Neural cell (in vitro differentiated cells): ENCODE data around the gene SYNJ1.

ENCODE experiments used
- EP300 ChIP-seq: fragments of 450-650 bp; conservative IDR thresholded peaks from 2 replicates; pipeline ENCODE4 v1.6.1; 2014; ENCODE audit warnings: antibody characterized with exemption, mild to moderate bottlenecking, moderate library complexity; ENCODE audit not compliant: poor library complexity, severe bottlenecking
- EZH2 ChIP-seq: fragments of 200-600, 300-800 bp; shearing (Covaris generic), sonication (generic); IDR thresholded peaks from 2 replicates; pipeline ENCODE4 v1.6.1; 2014; ENCODE audit warnings: antibody characterized with exemption, low read length, borderline replicate concordance, mild to moderate bottlenecking; ENCODE audit not compliant: insufficient read depth, poor library complexity, severe bottlenecking
- REST ChIP-seq: IDR thresholded peaks from 2 replicates; pipeline ENCODE4 v1.6.1; 2012; ENCODE audit warnings: borderline replicate concordance
- TAF1 ChIP-seq: IDR thresholded peaks from 2 replicates; pipeline ENCODE4 v1.6.1; 2012; ENCODE audit warnings: low read depth
- TF ChIP-seq, protein P1 (sequence below): fragments of 450-650 bp; IDR thresholded peaks from 2 replicates; pipeline ENCODE4 v1.5.1; 2014; ENCODE audit warnings: antibody characterized with exemption, mild to moderate bottlenecking, moderate library complexity; ENCODE audit not compliant: poor library complexity, severe bottlenecking

- TF ChIP-seq, protein P1, sequence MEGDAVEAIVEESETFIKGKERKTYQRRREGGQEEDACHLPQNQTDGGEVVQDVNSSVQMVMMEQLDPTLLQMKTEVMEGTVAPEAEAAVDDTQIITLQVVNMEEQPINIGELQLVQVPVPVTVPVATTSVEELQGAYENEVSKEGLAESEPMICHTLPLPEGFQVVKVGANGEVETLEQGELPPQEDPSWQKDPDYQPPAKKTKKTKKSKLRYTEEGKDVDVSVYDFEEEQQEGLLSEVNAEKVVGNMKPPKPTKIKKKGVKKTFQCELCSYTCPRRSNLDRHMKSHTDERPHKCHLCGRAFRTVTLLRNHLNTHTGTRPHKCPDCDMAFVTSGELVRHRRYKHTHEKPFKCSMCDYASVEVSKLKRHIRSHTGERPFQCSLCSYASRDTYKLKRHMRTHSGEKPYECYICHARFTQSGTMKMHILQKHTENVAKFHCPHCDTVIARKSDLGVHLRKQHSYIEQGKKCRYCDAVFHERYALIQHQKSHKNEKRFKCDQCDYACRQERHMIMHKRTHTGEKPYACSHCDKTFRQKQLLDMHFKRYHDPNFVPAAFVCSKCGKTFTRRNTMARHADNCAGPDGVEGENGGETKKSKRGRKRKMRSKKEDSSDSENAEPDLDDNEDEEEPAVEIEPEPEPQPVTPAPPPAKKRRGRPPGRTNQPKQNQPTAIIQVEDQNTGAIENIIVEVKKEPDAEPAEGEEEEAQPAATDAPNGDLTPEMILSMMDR: no peak
- no peak for TF ChIP-seq EP300
- TF ChIP-seq EZH2: no peak
- TF ChIP-seq REST: no peak
- no peak for TF ChIP-seq TAF1
Measured at GRCh38 chr21:32584472-32584871, 143.3 kb downstream of the SYNJ1 start.
